HG03354 (cell line): Measurements from ENCODE around the gene PPP4R1.

Experiments
- ATAC-seq: cut with Tn5 transposase; IDR thresholded peaks from one replicate; pipeline ENCODE4 v1.9.1; 2021; ENCODE audit warnings: mild to moderate bottlenecking; ENCODE audit not compliant: unreplicated experiment, poor library complexity, severe bottlenecking

PPP4R1 gene

DNA sequence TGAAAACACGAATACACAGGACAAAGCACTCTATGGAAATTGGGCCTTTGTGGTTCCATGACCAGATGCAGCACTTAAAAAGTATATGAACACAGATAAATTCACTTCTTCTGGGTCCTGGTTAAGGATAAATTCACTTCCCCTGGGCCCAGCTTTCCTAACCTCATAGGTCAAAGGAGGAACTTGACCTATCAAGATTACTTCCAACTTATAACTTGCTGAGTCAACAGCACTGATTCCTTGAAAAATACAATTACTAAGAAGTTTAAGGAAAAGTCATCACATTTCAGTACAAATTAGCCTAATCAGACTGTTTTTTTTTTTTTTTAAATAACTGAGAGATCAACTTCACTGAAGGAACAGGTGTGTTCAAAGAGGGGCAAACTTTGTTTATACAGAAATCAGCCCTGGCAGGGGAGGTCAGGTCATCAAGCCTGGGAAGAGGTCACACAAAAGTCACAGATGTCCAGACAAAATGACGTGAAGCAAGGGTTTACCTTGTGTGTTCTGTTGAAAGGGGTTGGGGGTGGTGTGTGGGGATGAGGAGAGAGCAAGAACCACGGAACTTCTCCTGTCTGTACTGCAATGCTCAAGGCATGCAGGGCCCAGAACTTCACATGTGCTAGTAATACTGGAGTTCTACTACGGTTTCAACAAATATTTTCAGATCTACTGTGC lies 55.8 kb downstream of the PPP4R1 start:
- no peak for ATAC-seq

DNA sequence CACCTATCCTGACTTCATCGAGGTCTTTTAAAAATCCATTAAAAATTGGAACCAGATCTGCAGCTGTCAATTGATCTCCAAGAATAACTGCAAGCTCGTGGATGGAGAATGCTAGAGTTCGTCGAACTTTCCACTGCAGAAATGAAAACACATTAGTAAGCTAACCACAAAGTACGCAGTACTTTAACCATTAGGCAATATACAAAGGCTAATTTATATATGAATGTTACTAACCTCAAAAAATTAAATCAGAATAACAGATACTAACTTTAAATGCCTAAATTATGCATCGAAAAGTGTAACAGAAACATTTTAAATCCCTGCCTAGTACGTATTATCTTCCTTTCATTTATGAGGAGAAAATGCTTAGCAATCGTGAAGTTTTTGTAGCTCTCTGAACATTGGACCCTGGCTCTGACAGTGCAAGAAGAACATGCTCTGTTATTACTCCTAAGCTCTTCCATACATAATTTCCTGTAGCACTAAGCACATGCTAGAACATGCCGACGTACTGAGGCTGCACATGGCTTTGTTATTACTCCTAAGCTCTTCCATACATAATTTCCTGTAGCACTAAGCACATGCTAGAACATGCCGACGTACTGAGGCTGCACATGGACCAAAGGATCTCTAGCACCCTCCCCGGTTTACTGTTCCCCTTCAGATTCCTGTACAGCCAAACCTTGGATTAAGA lies 57.0 kb downstream of the PPP4R1 start:
- no peak for ATAC-seq

DNA sequence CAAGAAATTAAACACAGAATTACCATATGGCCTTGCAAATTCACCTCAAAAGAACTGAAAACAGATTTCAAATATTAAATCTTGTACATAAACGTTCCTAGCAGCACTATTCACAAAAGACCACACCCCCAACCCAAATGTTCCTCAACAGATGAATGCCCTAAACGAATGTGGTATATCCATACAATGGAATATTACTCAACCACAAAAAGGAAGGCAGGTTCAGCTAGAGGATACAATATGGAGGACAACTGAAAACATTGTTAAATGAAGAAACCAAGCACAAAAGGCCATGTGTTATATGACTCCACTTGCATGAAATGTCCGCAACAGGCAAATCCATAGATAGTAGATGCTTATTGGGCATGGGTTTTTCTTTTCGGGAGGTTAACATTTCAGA lies 61.7 kb downstream of the PPP4R1 start:
- ATAC-seq: no peak

DNA sequence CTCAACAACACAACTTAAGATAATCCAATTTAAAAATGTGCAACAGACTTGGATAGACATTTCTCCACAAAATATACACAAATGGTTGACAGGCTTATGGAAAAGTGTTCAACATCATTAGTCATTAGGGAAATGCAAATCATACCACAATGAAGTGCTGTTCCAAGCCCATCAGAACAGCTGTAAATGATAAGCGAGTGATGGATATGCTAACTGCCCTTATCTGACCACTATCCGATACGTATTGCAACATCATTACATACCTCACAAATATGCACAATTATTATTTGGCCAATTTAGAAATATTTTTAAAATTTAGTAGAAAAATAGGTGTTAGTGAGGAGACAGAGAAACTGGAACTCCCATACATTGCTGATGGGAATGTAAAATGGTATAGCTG lies 62.2 kb downstream of the PPP4R1 start:
- ATAC-seq: no peak

DNA sequence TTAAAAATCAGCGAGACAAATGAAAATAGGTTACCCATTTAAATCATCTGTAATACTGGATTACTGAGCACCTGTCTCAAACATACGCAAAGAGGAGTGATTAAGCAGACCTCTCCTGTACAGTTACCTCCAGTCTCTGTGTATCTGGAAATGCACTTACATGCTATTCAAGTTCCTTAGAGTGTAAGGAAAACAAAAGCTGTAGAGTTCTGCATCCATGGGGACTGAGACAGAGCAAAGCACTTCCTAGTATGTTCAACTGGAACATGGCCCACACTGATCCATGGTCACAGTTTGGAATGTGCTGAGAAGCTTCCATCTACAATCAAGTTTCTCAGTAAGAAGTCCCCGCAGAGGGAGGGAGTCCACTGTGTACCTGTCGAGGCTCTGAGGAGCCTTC lies 63.9 kb downstream of the PPP4R1 start:
- no peak for ATAC-seq

DNA sequence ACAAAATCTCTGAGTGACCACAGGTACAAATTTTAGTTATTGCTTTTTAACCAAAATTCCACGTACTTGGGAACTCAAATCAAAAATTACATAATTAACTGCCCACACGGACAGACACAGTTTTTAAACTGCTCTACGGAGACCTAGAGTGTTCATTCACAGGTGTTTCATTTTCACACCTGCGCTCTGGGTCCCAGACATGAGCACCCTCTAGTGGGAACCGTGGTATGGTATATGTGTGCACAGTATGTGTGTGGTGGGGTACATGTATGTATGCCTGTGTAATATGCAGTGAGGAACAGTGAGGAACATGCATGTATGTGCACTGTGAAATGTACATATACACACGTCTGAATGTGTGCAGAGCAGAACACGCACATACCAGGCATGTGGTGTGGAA lies 65.0 kb downstream of the PPP4R1 start:
- ATAC-seq: no peak

DNA sequence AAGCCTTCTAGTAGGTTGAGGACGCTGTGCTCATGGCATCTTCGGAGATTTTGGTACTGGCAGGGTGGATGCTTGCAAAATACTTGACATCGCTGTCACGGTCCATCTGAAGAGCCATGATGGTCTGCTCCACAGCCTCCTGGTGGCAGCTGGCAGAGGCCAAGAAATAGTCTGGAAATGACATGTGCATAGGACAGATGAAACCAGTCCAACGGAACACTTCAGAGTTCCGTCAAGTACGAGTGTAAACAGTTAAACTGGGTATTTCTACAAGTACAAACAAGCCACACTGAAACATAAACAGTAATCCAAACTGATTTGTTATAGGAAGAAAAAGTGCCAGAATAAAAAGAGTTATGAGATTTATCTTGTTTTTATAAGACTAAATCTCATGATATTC lies 66.6 kb downstream of the PPP4R1 start:
- no peak for ATAC-seq

DNA sequence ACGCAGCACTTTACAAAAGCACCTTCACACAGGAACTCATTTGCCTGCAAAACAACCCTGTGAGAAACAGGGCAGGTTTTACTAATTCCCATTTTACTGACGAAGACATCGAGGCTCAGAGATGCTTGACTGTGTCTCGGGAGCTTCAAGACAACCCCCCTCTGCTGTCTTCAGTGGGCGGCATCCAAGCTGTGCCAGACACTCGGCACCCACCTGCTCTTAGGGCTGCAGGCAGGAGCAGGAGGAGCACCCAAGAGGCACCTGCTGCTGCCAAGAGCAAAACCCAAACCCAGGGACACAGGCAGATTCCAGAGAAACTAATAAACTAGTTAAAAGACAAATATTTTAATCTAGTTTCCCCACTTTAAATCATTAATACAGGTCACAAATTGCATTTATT lies 67.9 kb downstream of the PPP4R1 start:
- no peak for ATAC-seq

DNA sequence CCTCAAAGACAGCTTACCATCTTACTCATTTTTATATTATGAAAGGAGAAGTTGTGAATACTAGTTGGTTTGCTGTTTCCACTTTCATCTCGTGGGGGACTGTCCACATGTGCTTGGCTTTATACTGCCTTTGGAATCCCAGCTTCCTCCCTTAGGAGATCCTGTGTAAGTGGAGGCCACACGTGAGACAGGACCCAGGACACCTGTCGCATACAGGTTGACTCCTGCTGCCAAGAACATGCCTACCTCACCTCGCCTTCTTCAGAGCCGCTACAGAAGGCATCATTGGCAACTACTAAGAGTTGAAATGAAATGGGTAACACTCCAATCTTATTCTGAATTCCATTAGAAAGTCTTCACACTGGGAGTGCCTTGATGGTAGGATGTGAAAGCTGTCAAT lies 69.3 kb downstream of the PPP4R1 start:
- no peak for ATAC-seq

DNA sequence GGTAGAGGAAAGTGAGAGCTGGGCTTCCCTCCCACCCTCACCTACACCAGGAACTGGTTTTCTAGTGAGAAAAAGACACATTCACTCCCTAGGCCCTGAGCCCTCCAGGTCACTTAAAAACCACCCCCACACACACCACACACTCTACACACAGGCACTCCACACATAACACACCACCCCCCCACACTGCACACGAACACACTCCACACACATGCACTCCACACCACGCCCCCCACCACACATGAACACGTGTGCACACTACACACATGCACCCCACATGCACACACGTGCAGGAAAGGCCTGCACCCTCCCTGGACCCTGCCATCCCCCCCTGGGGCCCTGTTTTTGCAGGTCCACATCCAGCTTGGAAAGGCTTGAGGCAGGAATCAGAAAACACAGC lies 71.4 kb downstream of the PPP4R1 start:
- no peak for ATAC-seq

DNA sequence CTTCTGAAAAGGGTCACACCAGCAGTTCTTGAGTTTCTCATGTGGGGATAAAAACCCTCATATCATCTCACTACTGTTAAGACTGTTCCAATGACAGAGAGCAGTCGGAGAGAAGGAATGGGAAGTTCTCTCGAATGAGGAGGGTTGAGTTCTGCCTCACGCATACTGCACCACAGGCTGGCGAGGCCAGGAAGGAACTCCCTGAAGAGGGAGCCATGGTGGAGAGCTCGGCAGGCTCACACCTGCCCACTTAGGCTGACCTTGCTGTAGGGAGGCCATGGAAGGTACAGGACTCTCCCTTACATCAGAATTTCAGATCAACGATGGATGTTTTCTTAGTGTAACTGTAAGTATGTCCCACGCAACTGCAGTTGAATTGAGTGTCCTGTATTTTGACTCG lies 74.4 kb downstream of the PPP4R1 start:
- ATAC-seq: no peak

DNA sequence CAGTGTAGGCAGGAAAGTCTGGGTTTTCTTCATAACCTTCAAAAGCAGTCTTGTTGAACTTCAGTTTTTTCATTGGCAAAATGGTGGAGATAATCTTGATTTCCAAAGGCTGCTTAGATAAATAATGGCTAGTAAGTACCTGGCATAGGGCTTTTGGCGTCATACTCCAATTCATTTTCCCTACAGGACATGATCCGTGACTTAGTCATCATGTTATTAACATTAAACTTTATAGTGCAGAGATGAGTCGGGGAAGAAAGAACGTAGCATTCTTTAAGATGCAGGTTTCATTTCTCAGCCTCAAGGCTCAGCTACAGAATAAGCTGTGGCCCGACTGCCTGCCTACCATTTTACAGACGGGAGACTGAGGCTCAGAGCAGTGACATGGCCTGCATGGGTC lies 75.1 kb downstream of the PPP4R1 start:
- ATAC-seq: no peak

DNA sequence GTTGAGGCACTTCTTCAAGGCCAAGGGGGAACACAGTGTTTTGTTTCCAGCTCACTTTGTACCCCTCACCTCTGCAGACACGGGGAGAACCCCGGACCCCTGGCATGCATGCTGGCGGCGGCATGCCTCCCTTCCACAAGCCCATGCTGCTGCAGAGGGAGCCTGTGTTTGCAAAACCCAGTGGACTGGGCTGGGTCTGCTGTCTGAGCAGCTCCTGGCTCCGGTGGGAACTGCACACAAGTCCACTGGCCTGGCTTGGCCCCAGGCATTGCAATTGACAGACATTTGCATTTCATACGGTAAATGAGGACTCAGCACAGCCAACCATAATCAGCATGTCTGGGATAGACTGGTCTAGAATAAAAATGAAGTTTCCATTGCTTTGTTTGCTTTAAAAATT lies 76.7 kb downstream of the PPP4R1 start:
- ATAC-seq: no peak

DNA sequence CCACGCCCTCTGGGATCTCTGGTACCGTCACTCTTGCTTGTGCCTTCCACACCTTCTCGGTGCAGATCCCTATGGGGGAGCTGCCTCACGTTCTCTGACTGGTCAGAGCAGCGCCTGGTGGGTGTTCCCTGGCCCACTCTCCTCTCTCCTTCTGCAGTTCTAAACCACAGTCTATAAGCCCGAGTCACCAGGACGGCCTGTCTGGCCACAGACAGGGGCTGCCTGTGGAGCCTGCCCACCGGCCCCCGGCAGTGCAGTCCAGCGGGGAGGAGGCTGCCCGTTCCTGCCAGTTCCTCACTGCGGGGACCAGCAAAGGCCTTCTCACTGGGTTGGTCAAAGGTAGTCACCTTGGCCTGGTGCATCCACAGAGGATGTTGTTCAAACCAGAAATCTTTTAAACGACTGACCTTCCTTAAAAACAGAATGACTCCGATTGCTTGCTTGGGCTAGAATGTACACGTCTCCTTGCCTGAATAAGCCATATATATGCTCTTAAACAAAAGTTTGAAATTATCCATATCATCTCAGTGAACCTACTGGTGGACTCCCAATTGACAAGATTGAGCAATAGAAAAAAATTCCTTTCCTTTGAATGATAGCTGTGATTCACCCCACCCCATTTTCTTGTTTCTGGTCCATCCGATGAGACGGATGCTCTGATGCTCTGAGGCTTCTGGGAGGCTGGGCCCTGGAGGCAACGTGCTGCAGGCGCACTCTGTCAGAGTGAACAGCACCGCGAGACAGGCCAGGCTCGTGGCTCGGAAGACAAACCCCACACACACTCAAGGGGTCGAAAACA lies 77.8 kb downstream of the PPP4R1 start:
- ATAC-seq: no peak

DNA sequence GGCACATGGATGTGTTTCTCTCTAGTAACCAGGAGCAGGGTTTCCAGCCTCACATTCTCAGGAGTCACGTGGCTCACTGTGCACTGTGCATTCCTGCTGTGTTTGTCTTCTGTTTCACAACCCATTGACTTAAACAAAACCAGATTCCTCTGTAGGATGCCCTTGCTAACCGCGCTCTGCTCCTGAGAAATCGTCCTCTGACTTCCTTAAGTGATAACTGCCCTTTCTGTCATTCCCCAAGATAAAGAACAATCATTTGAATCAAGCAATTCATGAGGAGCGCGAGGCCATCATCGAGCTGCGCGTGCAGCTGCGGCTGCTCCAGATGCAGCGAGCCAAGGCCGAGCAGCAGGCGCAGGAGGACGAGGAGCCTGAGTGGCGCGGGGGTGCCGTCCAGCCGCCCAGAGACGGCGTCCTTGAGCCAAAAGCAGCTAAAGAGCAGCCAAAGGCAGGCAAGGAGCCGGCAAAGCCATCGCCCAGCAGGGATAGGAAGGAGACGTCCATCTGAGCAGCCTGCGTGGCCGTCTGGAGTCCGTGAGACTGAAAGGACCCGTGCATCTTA lies 78.8 kb downstream of the PPP4R1 start:
- no peak for ATAC-seq

DNA sequence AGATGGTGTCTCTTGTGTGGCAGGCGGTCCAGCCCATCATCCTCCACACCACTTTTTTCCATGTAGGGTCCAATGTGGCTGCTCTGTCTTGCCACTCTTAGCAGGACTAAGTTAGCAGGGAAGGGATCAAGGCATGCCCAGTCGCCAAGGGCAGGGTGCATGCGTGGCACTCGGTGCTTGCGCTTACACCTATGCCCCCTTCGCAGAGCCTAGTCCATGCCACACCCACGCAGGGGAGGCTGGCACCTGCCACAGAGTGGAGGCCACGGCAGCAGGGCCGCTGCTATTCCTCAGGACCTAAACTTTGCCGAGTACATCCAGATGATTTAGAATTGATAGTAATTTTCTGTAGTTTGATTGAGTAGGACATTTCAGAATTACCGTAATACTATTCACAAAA lies 79.5 kb downstream of the PPP4R1 start:
- no peak for ATAC-seq

DNA sequence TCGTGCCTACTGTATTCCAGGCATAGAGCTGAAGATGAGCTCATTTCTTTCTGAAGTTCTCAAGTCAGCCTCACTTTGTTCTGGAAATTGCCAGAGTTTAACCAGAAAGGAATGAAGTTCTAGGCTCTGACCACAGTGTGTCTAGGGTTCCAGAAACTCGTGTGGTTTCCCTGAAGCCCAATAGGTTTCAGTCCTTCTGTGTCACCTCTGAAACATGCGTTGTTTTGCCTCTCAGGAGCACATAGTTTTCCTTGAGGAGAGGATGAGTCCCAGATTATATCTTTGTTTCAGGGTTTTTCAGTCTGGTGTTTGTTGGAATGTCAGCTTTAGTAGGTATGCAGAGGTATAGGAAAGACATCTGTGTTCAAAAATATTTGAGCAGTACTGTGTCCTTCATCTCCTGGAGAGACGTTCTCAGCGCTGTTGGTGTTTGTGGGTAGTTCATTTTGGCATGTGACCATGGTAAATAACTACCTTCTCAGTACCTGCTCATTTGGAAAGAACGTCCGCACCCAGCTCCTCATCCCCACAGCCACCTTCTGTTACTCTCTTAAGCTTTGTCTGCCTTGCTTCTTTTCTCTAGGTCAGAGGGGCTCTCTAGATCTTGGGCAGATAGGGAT lies 82.5 kb downstream of the PPP4R1 start:
- no peak for ATAC-seq

DNA sequence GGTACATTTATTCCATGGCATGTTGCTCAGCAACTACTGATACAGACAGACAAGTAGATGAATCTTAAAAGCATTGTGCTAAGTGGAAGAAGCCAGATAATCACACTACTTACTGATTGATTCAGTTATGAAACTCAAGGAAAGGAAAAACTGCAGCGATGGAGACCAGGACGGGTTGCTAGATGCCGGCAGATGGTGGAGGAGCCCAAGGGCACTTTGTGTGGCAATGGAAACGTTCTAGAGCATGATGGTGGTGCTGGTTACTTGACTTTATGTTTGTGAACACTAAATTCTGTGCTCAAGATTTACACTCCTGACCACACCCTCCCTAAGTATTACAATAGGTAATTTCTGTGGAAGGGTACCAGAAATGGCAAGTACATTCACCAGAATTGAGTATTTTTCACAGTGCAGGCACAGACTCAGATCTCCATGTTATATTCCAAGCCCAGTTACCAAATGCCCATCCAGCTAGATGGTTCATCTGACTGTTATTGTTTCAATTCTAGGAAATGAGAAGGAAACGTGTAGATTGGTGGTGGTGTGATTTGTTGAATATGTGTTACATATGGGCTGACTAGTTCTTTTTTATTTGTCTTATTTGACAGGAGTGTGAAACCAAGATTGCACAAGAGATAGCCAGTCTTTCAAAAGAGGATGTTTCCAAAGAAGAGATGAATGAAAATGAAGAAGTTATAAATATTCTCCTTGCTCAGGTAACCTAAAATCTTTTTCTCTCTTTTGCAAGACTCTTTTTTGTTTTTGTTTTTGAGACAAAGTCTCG lies 83.9 kb downstream of the PPP4R1 start:
- no peak for ATAC-seq

DNA sequence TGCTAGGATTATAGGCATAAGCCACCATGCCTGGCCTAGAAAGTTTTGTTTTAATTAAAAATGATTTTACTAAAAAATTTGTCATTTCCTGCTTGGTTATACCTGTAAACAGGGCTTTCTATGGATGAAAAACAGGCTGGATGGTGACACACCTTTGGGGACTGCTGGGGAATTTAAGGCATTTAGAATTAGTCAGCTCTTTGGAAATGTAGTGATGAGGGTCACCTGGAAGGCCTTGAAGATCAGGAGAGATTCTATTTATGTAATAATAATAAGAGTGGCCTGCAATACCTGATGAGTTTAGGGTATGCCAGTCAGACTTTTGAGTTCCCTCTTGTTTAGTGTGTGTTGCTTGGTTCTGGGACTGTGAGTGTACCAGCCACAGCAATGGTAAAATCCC lies 87.9 kb downstream of the PPP4R1 start:
- ATAC-seq: no peak

DNA sequence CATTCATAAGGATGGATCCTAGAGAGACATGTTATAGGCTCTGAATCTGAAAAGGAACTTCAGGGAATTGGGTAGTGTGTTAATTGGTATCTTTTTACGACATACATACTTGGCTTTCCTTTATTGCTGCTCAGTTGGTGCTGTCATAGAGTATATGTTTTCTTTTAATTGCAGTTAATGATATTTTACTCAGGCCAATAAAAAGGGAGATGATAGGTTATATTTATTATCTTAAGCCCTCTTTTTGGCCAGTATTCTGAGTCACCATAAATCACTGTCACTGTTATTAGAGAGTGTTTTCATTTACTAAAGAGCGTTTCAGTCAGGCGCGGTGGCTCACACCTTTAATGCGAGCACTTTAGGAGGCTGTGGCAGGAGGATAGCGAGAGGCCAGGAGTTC lies 91.4 kb downstream of the PPP4R1 start:
- no peak for ATAC-seq
